GM18868 (cell line): ENCODE results near the gene MACROD1.

ENCODE experiments used
- ATAC-seq: cut with Tn5 transposase; IDR thresholded peaks from one replicate; pipeline ENCODE4 v1.9.1; 2021; ENCODE audit warnings: mild to moderate bottlenecking, moderate library complexity; ENCODE audit not compliant: unreplicated experiment

MACROD1 gene

DNA sequence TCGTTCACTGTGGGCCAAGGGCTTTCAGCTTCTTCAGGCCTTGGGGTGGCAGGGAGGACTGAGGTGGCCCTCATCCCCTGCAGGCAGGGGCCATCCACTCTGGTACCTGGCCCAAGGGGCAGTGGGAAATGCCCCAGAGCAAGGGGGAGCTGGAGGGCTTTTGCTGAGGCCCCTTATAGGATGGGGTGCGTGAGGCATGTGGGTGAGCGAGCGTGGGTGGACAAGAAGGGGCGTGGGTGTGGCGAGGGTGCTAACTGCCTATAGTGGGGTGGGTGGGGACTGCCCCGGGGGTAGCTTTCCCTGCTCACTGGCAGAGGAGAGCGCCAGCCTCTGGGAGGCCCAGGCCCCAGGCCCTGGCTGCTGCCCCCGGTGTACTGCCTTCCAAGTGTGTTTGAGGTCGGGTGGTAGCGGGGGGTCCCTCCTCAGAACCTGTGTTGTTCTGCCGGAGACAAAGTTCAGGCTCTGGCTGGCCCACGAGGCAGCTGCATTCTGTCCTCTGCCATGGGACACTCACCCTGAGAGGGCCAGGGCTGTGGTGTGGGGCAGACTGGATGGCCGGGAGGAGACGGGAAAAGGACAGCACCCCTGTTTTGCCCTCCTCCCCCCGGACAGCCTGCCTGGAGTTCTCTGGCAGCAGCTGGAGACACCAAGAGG, 126.8 kb downstream of the MACROD1 start:
- ATAC-seq: no peak

DNA sequence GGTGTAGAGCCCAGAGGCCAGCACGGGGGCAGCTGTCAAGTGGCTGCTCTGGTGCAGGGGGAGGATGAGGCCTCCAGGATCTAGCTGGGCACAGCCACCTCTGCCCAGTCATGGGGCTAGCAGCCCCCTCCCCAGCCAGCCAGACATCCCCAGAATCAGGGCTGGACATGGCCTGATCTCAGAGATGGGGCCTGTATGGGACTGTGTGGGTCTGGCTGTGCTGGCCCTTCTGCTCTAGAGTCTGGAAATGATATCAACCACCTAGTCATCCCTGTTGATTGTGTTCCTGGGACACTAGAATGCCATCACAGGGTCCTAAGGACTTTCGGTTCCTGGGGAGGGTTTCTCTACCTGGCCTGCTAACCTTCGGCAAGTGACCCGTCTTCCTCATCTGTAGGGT, 127.4 kb downstream of the MACROD1 start:
- no peak for ATAC-seq

DNA sequence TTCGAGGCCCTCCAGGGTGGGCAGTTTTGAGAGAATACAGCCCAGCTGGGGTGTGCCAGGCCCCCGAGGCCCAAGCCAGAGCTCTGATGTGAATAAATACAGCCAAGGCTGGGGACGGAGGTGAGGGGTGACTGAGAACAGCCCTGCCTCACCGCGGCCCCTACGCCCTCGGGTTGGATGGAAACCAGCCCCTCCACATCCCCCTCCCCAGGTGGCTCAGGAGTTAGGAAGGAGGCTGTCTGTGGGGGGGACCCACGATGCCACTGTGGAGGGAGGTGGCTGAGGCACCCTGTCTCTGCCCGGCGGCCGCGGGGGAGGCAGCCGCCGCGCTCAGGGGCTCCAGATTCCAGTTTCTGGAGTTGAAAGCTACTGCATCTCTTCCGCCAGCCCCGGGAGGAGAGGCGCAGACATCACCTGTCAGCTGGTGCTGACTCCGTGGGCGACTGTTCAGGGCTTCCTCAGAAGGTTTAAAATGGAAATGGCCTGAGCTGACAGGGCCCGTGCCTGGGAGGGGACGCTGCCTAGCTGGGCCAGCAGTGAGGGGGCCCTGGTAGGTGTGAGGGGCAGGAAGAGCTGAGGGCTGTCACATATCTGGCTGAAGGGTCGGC, 128.8 kb downstream of the MACROD1 start:
- ATAC-seq: no peak

DNA sequence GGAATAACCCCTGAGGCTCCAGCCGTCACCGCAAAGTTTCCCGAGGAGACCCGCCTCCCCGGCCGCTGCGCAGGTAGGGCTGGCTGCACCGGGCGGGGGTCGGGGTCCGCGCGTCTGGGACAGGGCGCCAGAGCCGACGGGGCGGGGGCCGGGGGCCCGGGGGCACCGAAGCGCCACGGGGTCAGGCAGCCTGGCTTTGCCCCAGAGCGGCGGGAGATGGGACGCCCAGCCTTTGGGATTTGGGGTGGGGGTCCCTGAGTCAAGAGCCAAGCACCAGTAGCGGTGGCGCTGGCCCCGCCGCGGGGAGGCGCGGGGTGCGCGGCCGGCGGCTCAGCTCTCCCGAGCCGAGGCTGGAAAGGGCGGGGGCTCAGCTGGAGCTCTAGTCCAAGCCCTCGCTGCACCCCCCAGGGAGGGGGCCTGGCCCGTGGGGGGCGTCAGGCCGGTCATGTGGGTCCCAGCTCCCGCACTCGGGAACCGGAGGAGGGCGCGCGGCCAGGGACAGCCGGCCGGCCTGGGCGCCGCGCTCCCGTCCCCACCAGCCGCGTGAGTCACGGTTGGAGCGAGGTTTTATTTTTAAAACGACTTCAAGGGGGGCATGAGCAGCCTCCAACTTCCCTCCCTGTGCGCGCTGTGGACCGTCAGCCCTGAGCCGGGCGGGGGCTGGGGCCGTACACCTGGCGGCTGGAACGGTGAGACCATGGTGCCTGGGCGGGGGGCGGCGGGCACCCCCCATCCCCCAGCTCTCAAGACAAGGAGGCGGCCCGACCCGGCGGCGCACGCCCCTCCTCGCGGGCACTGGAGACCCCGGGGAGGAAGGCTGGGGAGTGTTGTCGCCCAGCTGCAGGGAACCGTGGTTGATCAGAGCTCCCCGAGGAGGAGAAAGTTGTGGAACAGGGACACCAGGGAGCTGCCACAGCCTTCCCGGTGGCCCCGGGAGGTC, 129.6 kb downstream of the MACROD1 start:
- ATAC-seq: no peak

- ATAC-seq: no peak
These were observed 130.3 kb downstream of the MACROD1 start, which contains the start of gene FLRT1 for GRCh38 chr11:64035576-64035975. TSS of gene FLRT1 (plus strand) at chr11:64035931. CDS start at chr11:64116268, 80,337 bp downstream.

DNA sequence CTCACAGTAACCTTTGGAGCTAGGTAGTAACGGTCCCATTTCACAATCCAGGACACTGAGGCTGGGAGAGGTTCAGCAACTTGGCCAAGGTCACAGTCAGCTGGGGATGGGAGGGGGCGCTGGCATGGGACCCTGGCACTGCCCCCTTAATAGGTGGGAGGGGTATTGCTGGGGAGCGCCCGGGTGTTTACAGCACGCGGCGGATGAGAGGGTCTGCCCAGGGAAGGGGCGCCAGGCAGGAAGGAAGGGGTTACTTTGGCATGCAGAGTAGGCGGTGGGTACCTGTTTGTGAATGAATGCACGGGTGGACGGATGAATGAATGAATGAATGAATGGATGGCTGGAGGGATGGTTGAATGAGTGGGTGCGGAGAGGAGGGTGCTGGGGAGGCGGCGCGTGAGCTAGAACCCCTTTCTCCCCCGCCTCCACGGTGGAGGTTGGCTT, 130.8 kb downstream of the MACROD1 start:
- no peak for ATAC-seq

- ATAC-seq: no peak
These were observed 131.5 kb downstream of the MACROD1 start for GRCh38 chr11:64034411-64034811.

DNA sequence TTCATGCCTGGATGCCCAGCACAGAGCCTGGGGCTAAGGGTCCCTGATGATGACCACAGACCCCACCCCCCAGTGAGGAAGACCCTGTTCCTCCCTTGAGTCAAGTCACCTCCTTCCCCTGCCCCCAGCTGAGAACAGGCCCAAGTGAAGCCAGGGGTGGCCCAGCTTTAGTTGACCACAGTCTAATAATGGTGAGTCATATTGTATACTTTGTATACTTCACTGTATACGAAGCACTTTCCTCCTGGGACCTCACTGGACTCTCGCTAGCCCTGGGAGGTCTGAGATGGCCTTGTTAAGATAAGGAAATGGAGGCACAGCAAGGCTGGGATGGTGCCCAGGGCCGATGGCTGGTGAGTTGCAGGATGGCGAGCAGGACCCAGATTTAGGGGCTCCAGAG, 133.9 kb downstream of the MACROD1 start:
- no peak for ATAC-seq

- no peak for ATAC-seq
These were observed 134.9 kb downstream of the MACROD1 start for GRCh38 chr11:64031001-64031400.

DNA sequence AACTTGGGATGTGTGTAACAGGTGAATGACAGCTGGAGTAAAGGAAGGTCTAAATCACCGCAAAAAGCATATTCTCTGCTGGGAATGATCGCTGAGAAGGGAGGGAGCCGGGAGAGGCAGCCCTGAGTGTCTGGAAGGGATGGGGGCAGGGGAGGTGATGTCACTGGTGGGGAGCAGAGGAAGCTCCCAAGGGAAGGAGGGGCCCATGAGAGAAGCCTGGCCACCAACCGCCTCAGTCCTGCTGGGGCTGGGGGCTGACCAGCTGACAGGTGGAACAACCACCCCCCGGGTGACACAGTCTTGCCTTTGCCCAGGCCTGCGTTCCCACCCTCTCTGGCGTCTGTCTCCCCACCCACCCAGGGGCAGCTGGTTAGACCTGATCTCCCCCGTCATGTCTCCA, 136.1 kb downstream of the MACROD1 start:
- ATAC-seq: no peak

DNA sequence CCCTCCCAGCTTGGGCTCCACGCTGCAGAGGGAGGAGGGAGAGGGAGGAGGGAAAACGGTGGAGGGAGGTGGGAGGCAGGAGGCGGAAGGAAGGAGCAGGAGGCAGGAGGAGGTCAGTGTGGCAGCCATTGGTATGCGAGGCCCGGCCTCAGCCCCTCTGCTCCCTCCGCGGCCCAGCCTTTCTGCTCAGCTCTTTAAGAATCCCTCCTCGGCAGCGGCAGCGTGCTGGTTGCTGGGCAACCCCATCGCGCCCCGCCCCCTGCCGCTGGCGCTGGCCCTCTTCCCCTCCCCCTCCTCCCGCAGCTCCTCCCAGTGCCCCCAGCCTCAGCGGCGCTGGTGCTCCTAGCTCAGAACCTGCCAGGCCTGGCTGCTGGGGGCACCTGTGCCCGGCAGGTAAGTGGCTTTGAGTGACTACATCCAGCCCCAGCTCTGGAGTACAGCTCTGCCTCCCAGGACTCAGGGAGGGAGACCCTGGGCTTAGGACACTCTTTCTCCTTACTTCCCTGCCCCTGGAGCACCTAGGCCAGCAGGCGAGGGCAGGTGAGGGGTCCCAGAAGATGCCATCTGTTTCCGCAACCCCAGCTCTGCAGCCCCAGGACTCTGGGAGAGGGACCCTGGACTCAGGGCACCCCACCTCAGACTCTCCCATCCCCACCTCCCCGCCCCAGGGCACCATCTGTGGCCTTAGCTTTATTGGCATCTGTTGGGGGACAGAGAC, 137.4 kb downstream of the MACROD1 start:
- ATAC-seq: no peak

DNA sequence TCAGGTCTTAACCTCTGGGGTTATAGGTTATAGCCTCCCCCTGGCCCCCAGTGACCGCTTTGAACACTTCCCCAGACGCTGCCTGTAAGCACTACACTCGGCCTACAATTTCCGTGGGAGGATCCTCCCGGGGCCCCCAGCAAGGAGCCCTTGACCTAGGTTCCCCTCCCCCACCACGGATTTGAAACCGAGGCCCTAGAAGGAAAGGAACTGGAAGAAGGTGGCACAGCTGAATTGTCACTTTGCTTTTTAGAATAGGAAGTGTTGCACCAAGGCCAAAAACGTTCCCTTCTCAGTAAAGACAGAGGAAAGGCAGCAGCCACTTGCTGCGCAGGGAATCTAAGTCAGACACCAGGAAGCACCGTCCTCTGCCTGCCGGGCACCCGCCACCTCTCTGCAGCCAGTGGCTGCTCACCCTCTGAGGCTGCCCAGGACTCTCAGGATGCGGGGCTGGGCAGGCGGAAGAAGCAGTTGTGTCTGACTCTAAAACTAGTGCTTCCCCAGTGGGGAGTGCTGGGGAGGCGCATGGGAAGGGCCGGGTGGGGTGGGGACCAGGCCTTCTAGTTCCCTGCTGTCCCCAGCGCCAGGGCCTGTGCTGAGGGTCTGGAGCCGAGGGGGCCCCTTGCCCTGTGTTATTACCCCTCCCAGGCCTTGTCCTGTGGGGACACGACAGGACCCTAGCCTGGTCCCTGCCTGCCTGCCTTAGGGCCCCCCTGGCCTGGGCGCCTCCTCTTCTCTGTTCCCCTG, 138.1 kb downstream of the MACROD1 start:
- no peak for ATAC-seq

DNA sequence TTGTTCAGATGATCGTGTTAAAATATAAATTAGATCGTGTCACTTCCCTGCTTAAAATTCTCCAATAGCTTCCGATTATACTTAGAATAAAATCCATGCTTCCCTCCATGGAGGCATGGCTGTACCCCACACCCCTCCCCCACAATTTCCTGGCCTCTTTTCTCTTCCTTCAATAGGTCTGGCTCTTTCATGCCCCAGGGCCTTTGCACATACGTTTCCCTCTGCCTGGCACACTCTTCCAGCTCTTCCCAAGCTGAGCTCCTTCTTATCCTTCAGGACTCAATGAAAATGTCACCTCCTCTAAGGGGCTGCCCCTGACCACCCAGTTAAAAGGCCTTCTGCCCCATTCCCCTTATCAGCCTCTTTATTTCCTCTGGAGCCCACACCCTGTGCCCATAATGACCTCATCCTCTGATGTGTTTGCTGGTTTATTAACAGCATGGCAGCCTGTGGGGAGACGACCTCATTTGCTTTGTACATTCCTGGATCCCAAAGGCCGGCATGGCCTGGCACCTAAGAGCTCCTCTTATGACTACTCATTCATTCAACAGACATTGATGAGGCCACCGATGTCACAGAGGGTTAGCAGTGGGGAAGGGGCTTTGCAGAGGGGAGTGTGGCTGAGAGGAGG, 139.2 kb downstream of the MACROD1 start:
- no peak for ATAC-seq

GRCh38 chr11:64025205-64025604, 140.7 kb downstream of the MACROD1 start:
- ATAC-seq: no peak

DNA sequence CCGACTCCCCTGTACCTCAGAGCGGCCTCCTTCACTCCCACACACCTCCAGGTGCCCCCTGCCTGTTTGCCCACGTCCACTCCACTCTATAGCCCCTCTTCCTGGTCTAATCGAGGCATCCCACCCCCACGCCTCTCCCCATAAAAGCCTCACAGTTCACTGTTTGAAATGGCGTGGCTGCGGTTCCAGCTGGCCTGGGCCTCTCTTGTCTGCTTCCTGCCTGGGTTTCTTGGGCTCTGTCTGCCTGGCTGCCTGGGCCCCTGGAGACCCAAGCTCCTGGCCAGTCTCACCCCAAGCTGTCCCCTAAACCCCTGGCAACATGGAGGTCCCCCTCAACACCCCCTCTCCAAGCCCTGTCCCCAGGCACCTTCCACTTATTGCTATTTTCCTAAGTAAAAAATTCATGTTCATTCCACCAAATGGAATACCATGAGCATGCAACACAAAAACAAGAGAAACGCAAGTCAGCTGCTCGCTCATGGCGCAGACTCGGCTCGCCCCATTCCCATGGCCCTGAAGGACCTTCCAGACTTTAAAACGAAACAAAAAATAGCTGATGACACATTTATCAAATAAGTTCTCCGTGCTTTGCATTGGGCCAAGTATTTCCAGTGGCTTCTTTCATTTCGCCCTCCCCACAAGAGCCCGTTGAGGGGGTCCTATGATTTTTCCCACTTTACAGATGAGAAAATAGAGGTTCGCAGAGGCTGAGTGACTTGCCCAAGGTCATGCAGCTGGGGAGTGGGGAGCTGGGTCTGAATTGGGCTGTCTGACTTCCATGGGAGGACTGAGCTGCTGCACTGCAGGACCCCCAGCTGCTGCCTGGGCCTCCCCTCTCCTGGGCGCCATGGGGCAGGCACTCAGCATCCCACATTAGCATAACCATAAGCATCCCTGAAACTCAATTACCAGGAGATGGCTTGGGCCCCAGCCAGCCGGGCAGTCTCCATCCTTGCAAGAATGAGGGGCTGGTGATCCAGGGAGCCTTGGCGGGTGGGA, 141.9 kb downstream of the MACROD1 start:
- ATAC-seq: no peak

- ATAC-seq: no peak
These were observed 143.7 kb downstream of the MACROD1 start for GRCh38 chr11:64022125-64022784.

GRCh38 chr11:64021757-64022093, 144.2 kb downstream of the MACROD1 start:
- ATAC-seq: no peak
